SK-N-SH (cell line): Measurements from ENCODE around the gene GALNT17. TPM values are rescaled to one million over a fixed set of nuclear protein-coding genes. Genes with fewer than 3 reads are reported as not detected.

Source experiments
- CTCF ChIA-PET: fragments of 300-600, 350-600 bp; formaldehyde crosslinking; extraction: SDS; loops from one replicate; lab custom pipeline; 2021; lab: Yijun Ruan, JAX
- POLR2A ChIA-PET: fragments of 350-600 bp; sonication (Branson Sonifier 250); formaldehyde crosslinking; extraction: SDS; loops from one replicate; lab custom pipeline; 2020; ENCODE audit warnings: antibody characterized with exemption, inconsistent platforms; lab: Yijun Ruan, JAX
- DNase-seq: peaks from one replicate; pipeline ENCODE4 v3.0.0; 2012
- H2AFZ ChIP-seq: fragments of 200-600 bp; sonication (generic); 2 replicates; pipeline ENCODE4 v1.8.1; 2016; ENCODE audit warnings: antibody characterized with exemption, mild to moderate bottlenecking, low read depth
- H3F3A ChIP-seq: fragments of 200-600 bp; sonication (generic); replicated peaks from 2 replicates; pipeline ENCODE3; 2016; ENCODE audit warnings: antibody characterized with exemption, mild to moderate bottlenecking; ENCODE audit not compliant: insufficient read depth
- H3K27ac ChIP-seq, 2 experiments: fragments of 200-500 bp in 1 of 2; fragments of 200-600 bp in 1 of 2; sonication (Bioruptor generic) in 1 of 2; sonication (generic), shearing (Covaris generic) in 1 of 2; 2 replicates each; pipeline versions ENCODE4 v1.5.1 to v1.6.1; 2014 to 2016; ENCODE audit warnings: low read depth in 2 of 2, inconsistent platforms in 1 of 2, low read length in 1 of 2, mild to moderate bottlenecking in 1 of 2, mixed read lengths in 1 of 2
- H3K27me3 ChIP-seq: fragments of 200-600 bp; sonication (generic), shearing (Covaris generic); 2 replicates; pipeline ENCODE4 v1.6.1; 2016; ENCODE audit warnings: mixed run types; ENCODE audit not compliant: insufficient read depth
- H3K36me3 ChIP-seq, 2 experiments: fragments of 200-500 bp in 1 of 2; fragments of 200-600 bp in 1 of 2; sonication (Bioruptor generic) in 1 of 2; sonication (generic) in 1 of 2; replicated peaks in 1 of 2; 2 replicates each; pipeline versions ENCODE3 to v1.5.1; 2014 to 2016; ENCODE audit warnings: low read length in 1 of 2, mild to moderate bottlenecking in 1 of 2; ENCODE audit not compliant: insufficient read depth in 2 of 2, control insufficient read depth in 1 of 2
- H3K4me1 ChIP-seq, 2 experiments: fragments of 200-500 bp in 1 of 2; fragments of 200-600 bp in 1 of 2; sonication (Bioruptor generic) in 1 of 2; sonication (generic), shearing (Covaris generic) in 1 of 2; 2 replicates each; pipeline versions ENCODE4 v1.5.1 to v1.6.1; 2014 to 2016; ENCODE audit warnings: low read depth in 1 of 2, low read length in 1 of 2, mixed run types in 1 of 2; ENCODE audit not compliant: insufficient read depth in 2 of 2, control insufficient read depth in 1 of 2
- H3K4me2 ChIP-seq: fragments of 200-600 bp; sonication (generic), shearing (Covaris generic); 2 replicates; pipeline ENCODE4 v1.6.1; 2017; ENCODE audit warnings: mixed run types
- H3K4me3 ChIP-seq, 2 experiments: fragments of 200-500 bp in 1 of 2; fragments of 200-600 bp in 1 of 2; sonication (Bioruptor generic) in 1 of 2; sonication (generic), shearing (Covaris generic) in 1 of 2; 2 replicates each; pipeline versions ENCODE4 v1.5.1 to v1.8.1; 2014 to 2016; ENCODE audit warnings: low read depth in 2 of 2, inconsistent platforms in 1 of 2, low read length in 1 of 2, mild to moderate bottlenecking in 1 of 2, mixed read lengths in 1 of 2, moderate library complexity in 1 of 2
- H3K79me2 ChIP-seq: fragments of 200-600 bp; sonication (generic); 2 replicates; pipeline ENCODE4 v1.8.1; 2017; ENCODE audit warnings: mild to moderate bottlenecking; ENCODE audit not compliant: insufficient read depth
- H3K9ac ChIP-seq: fragments of 200-600 bp; sonication (generic); 2 replicates; pipeline ENCODE4 v1.6.1; 2017; ENCODE audit warnings: mixed run types
- H3K9me2 ChIP-seq: fragments of 200-600 bp; sonication (generic); 2 replicates; pipeline ENCODE4 v1.6.1; 2017; ENCODE audit warnings: mixed run types
- H3K9me3 ChIP-seq: fragments of 200-600 bp; sonication (generic); 2 replicates; pipeline ENCODE4 v1.6.1; 2017; ENCODE audit warnings: mixed run types, mild to moderate bottlenecking, moderate library complexity
- H4K20me1 ChIP-seq: fragments of 200-600 bp; sonication (generic); 2 replicates; pipeline ENCODE4 v1.6.1; 2017; ENCODE audit warnings: mild to moderate bottlenecking, mixed run types; ENCODE audit not compliant: insufficient read depth
- EZH2phosphoT487 ChIP-seq: fragments of 200-600 bp; sonication (generic); IDR thresholded peaks from 2 replicates; pipeline ENCODE4 v1.6.1; 2017; ENCODE audit warnings: low read depth, mixed run types, mild to moderate bottlenecking, antibody characterized with exemption, moderate library complexity, borderline replicate concordance
- FOSL2 ChIP-seq: IDR thresholded peaks from 2 replicates; pipeline ENCODE4 v1.4.0; 2012; ENCODE audit warnings: low read depth, mild to moderate bottlenecking, moderate library complexity, borderline replicate concordance
- FOXM1 ChIP-seq: IDR thresholded peaks from 2 replicates; pipeline ENCODE4 v1.4.0; 2012; ENCODE audit warnings: low read depth, mild to moderate bottlenecking
- GABPA ChIP-seq: IDR thresholded peaks from 2 replicates; pipeline ENCODE4 v1.4.0; 2012; ENCODE audit warnings: low read depth, mild to moderate bottlenecking
- IRF3 ChIP-seq: fragments of 150-350 bp; IDR thresholded peaks from 2 replicates; pipeline ENCODE4 v1.6.1; 2016; ENCODE audit warnings: mild to moderate bottlenecking, low read depth, low read length
- MXI1 ChIP-seq: IDR thresholded peaks from 2 replicates; pipeline ENCODE4 v1.6.1; 2012; ENCODE audit warnings: mild to moderate bottlenecking, low read depth, low read length, improper control_type of control experiment
- POLR2AphosphoS5 ChIP-seq: IDR thresholded peaks from 2 replicates; pipeline ENCODE4 v1.6.1; 2012; ENCODE audit warnings: low read depth, low read length
- REST ChIP-seq: IDR thresholded peaks from 2 replicates; pipeline ENCODE4 v1.6.1; 2012; ENCODE audit warnings: mild to moderate bottlenecking, low read depth, low read length, moderate library complexity
- TCF12 ChIP-seq: IDR thresholded peaks from 2 replicates; pipeline ENCODE4 v1.4.0; 2012
- USF1 ChIP-seq: IDR thresholded peaks from 2 replicates; pipeline ENCODE4 v1.4.0; 2012; ENCODE audit warnings: low read depth, borderline replicate concordance
- YY1 ChIP-seq: IDR thresholded peaks from 2 replicates; pipeline ENCODE4 v1.4.0; 2012; ENCODE audit warnings: low read depth, mild to moderate bottlenecking
- ZBTB33 ChIP-seq: IDR thresholded peaks from 2 replicates; pipeline ENCODE4 v1.4.0; 2012; ENCODE audit warnings: low read depth, borderline replicate concordance
- WGBS: methylation state at CpG from one replicate; pipeline ENCODE4 v1.1.6; 2017; ENCODE audit warnings: low lambda C conversion rate; 5-methylcytosine and 5-hydroxymethylcytosine counted together
- polyA plus RNA-seq, 3 experiments: library from polyadenylated mRNA; depleted of rRNA; stranded (reverse); fragments of >200 nt; gene quantifications; 2 replicates each; pipeline ENCODE4 v1.2.3, GENCODE V29; 2012

The GALNT17 gene
- polyA plus RNA-seq, 1 of the 3 experiments (the other 2 are of a cell fraction), result not detected

- Histone ChIP-seq H3K9me3 (no peaks in the 10 kb centered on the region), H3K4me2 (no peak overlapping the region), H3K9ac (no peak overlapping the region), H3K79me2 (no peaks in the 10 kb centered on the region), H2AFZ (no peak overlapping the region), H3K27ac (no peak overlapping the region), H4K20me1 (no peaks in the 10 kb centered on the region), H3F3A (no peaks in the 10 kb centered on the region), H3K27me3 (no peaks in the 10 kb centered on the region), H3K36me3 (no peaks in the 10 kb centered on the region), H3K4me1 (no peaks in the 10 kb centered on the region), H3K9me2 (no peaks in the 10 kb centered on the region), H3K4me3 (no peak overlapping the region)
- ChIA-PET POLR2A (no interaction called here), CTCF (interaction anchor here (1.2 kb wide), 1 partner anchor 9 kb away, joined by 3 read pairs; no protein-coding TSS in a partner anchor)
- no peak for DNase-seq
- 51% methylated on average over 6 of the region's 6 CpGs for WGBS
- TF ChIP-seq ZBTB33, result no peak
- TF ChIP-seq FOXM1, result no peak
- no peak for TF ChIP-seq MXI1
- no peak for TF ChIP-seq EZH2phosphoT487
- no peak for TF ChIP-seq POLR2AphosphoS5
- no peak for TF ChIP-seq IRF3
- no peak for TF ChIP-seq REST
- TF ChIP-seq YY1, result no peak
- no peak for TF ChIP-seq GABPA
- TF ChIP-seq USF1, result no peak
- no peak for TF ChIP-seq FOSL2
- no peak for TF ChIP-seq TCF12
Measured at GRCh38 chr7:71637578-71637977, 505.6 kb downstream of the GALNT17 start.
